GM10248 (cell line): Measurements from ENCODE around the gene KRTAP12-2.
"Not testable (repeated sequence)": the region's sequence is repeated elsewhere in the genome, so short reads cannot be mapped to it uniquely, and the experiment has no call there.

Experiments used
- CTCF ChIA-PET: fragments of 300-600 bp; sonication (Branson Sonifier 250); formaldehyde crosslinking; extraction: SDS; loops from one replicate; lab custom pipeline; 2021; ENCODE audit warnings: antibody characterized with exemption; lab: Yijun Ruan, JAX
- POLR2A ChIA-PET: fragments of 350-650 bp; sonication (Branson Sonifier 250); formaldehyde crosslinking; extraction: SDS; loops from one replicate; lab custom pipeline; 2020; ENCODE audit warnings: antibody characterized with exemption; lab: Yijun Ruan, JAX
- DNase-seq: peaks from one replicate; pipeline ENCODE4 v3.0.0; 2012; ENCODE audit errors: extremely low spot score
- TF ChIP-seq, protein P1 (sequence below): IDR thresholded peaks from 2 replicates; pipeline ENCODE4 v1.5.1; 2012; ENCODE audit warnings: mild to moderate bottlenecking, low read depth; ENCODE audit errors: extremely low read depth, missing control alignments, control extremely low read depth

Gene KRTAP12-2

GRCh38 chr21:44636209-44637017 lies 30.3 kb downstream of the KRTAP12-2 start:
- CTCF ChIA-PET = no interaction called here
- TF ChIP-seq, protein P1, sequence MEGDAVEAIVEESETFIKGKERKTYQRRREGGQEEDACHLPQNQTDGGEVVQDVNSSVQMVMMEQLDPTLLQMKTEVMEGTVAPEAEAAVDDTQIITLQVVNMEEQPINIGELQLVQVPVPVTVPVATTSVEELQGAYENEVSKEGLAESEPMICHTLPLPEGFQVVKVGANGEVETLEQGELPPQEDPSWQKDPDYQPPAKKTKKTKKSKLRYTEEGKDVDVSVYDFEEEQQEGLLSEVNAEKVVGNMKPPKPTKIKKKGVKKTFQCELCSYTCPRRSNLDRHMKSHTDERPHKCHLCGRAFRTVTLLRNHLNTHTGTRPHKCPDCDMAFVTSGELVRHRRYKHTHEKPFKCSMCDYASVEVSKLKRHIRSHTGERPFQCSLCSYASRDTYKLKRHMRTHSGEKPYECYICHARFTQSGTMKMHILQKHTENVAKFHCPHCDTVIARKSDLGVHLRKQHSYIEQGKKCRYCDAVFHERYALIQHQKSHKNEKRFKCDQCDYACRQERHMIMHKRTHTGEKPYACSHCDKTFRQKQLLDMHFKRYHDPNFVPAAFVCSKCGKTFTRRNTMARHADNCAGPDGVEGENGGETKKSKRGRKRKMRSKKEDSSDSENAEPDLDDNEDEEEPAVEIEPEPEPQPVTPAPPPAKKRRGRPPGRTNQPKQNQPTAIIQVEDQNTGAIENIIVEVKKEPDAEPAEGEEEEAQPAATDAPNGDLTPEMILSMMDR = no peak
- POLR2A ChIA-PET = no interaction called here
- DNase-seq = no peak

DNA sequence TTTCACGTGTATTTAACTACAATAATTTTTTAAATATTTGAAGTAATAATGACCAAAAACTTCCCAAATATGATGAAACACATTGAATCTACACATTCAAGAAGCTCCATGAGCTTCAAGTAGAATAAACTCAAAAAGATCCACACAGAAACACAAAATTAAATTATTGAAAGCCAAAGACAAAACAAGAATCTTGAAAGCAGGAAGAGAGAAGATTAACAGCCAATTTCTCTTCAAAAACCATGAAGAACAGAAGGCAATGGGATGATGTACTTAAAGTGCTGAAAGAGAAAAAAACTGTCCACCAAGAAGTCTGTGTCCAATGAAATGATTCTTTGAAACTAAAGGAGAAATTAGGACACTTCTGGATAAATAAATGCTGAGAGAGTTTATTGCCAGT lies 34.7 kb downstream of the KRTAP12-2 start:
- ChIA-PET CTCF (no interaction called here), POLR2A (no interaction called here)
- DNase-seq = no peak
- TF ChIP-seq, protein P1 = no peak

GRCh38 chr21:44630440-44630839 lies 36.3 kb downstream of the KRTAP12-2 start:
- no peak for DNase-seq
- POLR2A ChIA-PET = no interaction called here
- TF ChIP-seq, protein P1 = no peak
- CTCF ChIA-PET = no interaction called here

DNA sequence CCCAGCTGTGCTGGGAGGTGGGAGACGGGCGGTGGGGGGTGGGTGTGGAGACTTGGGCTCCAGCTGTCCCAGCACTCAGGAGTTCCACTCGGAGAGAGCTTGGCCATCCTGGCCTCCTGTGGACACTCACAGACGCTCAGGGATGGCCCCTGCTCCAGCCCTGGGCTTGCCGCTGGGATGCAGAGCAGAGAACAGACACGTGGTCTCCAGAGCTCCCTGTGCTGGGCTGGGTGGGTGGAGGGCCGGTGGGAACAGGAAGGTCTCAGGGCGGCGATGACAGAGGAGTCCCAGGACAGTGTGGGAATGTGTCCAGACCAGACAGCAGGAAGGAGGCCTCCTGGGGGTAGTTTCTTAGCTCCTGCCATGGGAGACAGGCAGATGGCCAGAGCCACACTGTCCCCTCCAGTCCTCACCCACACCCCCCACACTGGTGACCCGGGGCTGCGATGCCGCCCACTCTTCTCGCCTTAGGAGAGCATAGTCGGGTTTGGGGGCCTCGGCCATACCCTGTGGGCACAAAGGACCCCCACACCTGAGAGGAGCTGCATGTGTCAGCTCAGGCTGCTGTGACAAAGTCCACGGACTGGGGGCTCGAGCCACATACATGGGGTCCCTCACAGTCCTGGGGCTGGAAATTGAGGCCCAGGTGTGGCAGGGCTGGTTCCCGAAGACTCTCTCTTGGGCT lies 37.9 kb downstream of the KRTAP12-2 start:
- CTCF ChIA-PET = no interaction called here
- POLR2A ChIA-PET = no interaction called here
- TF ChIP-seq, protein P1 = no peak
- DNase-seq = no peak

- CTCF ChIA-PET, DNase-seq, POLR2A ChIA-PET: not testable (repeated sequence)
These were observed 38.9 kb downstream of the KRTAP12-2 start for GRCh38 chr21:44627831-44628233.

GRCh38 chr21:44627181-44627822 lies 39.4 kb downstream of the KRTAP12-2 start:
- POLR2A ChIA-PET, CTCF ChIA-PET, DNase-seq: not testable (repeated sequence)

DNA sequence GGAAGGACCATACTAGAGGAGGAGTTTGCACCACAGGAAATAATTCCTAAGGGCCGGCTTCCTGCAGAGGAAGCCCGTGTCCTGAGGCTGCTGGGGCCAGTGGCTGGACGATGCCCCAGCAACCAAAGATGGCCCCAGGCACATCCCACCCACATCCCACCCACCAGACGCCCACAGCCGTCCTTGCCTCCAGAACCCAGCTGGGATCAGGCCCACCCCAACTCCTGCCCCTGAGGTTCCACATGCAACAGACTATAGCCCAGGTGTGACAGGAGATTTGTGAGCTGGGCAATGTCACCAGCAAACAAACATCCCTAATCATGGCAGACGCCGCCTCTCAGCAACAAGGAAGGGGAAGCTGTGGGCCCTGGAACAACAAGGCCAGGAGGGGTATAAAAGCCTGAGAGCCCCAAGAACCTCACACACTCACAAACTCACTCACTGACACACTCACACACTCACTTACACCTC lies 40.0 kb downstream of the KRTAP12-2 start, which contains the start of gene KRTAP10-9:
Gene KRTAP10-9 (plus strand): TSS at position 421 of the 471 bp plus-strand sequence. CDS start 79 bp downstream, outside the sequence.
- POLR2A ChIA-PET = no interaction called here
- CTCF ChIA-PET = no interaction called here
- TF ChIP-seq, protein P1 = no peak
- no peak for DNase-seq
